Naive B cell (primary cell): ENCODE results near the gene GRAMD2B. TPM values are rescaled to one million over a fixed set of nuclear protein-coding genes. Genes with fewer than 3 reads are reported as not detected.

Source experiments
- ATAC-seq, 2 donors: fragments of 150-1000 bp; cut with Tn5 transposase; 2 replicates each; pipeline ENCODE4 v1.10.0; 2021; ENCODE audit warnings: low read depth in 2 of 2, mild to moderate bottlenecking in 2 of 2, moderate library complexity in 2 of 2
- DNase-seq: peaks from one replicate; pipeline ENCODE4 v3.0.0; 2022
- H3K27ac Mint-ChIP-seq, 6 donors: one replicate each; pipeline ENCODE4 v1.8.0; 2020 to 2022; ENCODE audit warnings: mild to moderate bottlenecking in 6 of 6, mixed read lengths in 6 of 6, moderate library complexity in 5 of 6, inconsistent platforms in 2 of 6
- H3K27me3 Mint-ChIP-seq, 3 donors: one replicate each; pipeline ENCODE4 v1.8.0; 2021 to 2022; ENCODE audit warnings: mixed read lengths in 3 of 3, mild to moderate bottlenecking in 1 of 3
- H3K36me3 Mint-ChIP-seq, 2 donors: one replicate each; pipeline ENCODE4 v1.8.0; 2020 to 2022; ENCODE audit warnings: mixed read lengths in 2 of 2, inconsistent platforms in 1 of 2, mild to moderate bottlenecking in 1 of 2
- H3K4me1 Mint-ChIP-seq, 3 donors: one replicate each; pipeline ENCODE4 v1.8.0; 2020 to 2022; ENCODE audit warnings: mixed read lengths in 3 of 3, inconsistent platforms in 1 of 3, mild to moderate bottlenecking in 1 of 3, moderate library complexity in 1 of 3
- H3K4me3 Mint-ChIP-seq, 8 donors: one replicate each; pipeline ENCODE4 v1.8.0; 2020 to 2022; ENCODE audit warnings: mild to moderate bottlenecking in 8 of 8, mixed read lengths in 8 of 8, moderate library complexity in 8 of 8, inconsistent platforms in 2 of 8
- H3K9me3 Mint-ChIP-seq, 7 donors: one replicate each; pipeline ENCODE4 v1.8.0; 2020 to 2022; ENCODE audit warnings: mixed read lengths in 7 of 7, mild to moderate bottlenecking in 5 of 7, inconsistent platforms in 2 of 7, moderate library complexity in 1 of 7
- polyA plus RNA-seq, 6 donors: library from polyadenylated mRNA; unstranded; fragments of 300-500 nt; fragmentation: Illumina TruSeq; gene quantifications; one replicate each; pipeline ENCODE4 v1.2.3, GENCODE V29; 2021; ENCODE audit warnings: low read depth in 6 of 6

Gene GRAMD2B
- polyA plus RNA-seq, 6 donors from 2014 or later = 0.65 to 2.6 (median 1.2) TPM

- no peak overlapping the region for H3K27ac Mint-ChIP-seq
- H3K9me3 Mint-ChIP-seq = no peaks in the 10 kb centered on the region
- no peaks in the 10 kb centered on the region for H3K4me1 Mint-ChIP-seq
- no peak for DNase-seq
- no peak for ATAC-seq
- no peak overlapping the region for H3K4me3 Mint-ChIP-seq
- H3K27me3 Mint-ChIP-seq = peaks cover 0 to 18% (median 11%) of the 10 kb centered on the region in 3 donors
- no peaks in the 10 kb centered on the region for H3K36me3 Mint-ChIP-seq
These were observed 96.7 kb downstream of the GRAMD2B start for GRCh38 chr5:126519637-126520592.

GRCh38 chr5:126520593-126520953 is 97.4 kb downstream of the GRAMD2B start:
- Mint-ChIP-seq H3K9me3 (peaks cover 0 to 1% (median 0%) of the 10 kb centered on the region in 7 donors), H3K27me3 (peaks cover 0 to 18% (median 10%) of the 10 kb centered on the region in 3 donors), H3K27ac (no peak overlapping the region), H3K36me3 (no peaks in the 10 kb centered on the region), H3K4me3 (no peak overlapping the region), H3K4me1 (no peaks in the 10 kb centered on the region)
- no peak for DNase-seq
- no peak for ATAC-seq

GRCh38 chr5:126521130-126521529 is 97.9 kb downstream of the GRAMD2B start:
- Mint-ChIP-seq H3K36me3 (no peaks in the 10 kb centered on the region), H3K27ac (no peak overlapping the region), H3K27me3 (peaks cover 0 to 17% (median 10%) of the 10 kb centered on the region in 3 donors), H3K4me1 (no peaks in the 10 kb centered on the region), H3K4me3 (no peak overlapping the region), H3K9me3 (peaks cover 0 to 3% (median under 1%) of the 10 kb centered on the region in 7 donors)
- DNase-seq (no peak), ATAC-seq (no peak)

- no peak overlapping the region for H3K27ac Mint-ChIP-seq
- no peak overlapping the region for H3K4me3 Mint-ChIP-seq
- peaks cover 0 to 10% (median 4%) of the 10 kb centered on the region in 7 donors for H3K9me3 Mint-ChIP-seq
- peaks cover 0 to 13% (median 10%) of the 10 kb centered on the region in 3 donors for H3K27me3 Mint-ChIP-seq
- H3K4me1 Mint-ChIP-seq = no peaks in the 10 kb centered on the region
- ATAC-seq = no peak
- H3K36me3 Mint-ChIP-seq = no peaks in the 10 kb centered on the region
- no peak for DNase-seq
These were observed 100.8 kb downstream of the GRAMD2B start for GRCh38 chr5:126523818-126524510.

- H3K4me3 Mint-ChIP-seq = no peak overlapping the region
These were observed 102.5 kb downstream of the GRAMD2B start for GRCh38 chr5:126525630-126526245.

GRCh38 chr5:126526493-126526892 is 103.3 kb downstream of the GRAMD2B start:
- H3K27ac Mint-ChIP-seq = no peak overlapping the region
- peaks cover 0 to 10% (median 4%) of the 10 kb centered on the region in 7 donors for H3K9me3 Mint-ChIP-seq
- no peaks in the 10 kb centered on the region for H3K4me1 Mint-ChIP-seq
- ATAC-seq = no peak
- no peak for DNase-seq
- H3K27me3 Mint-ChIP-seq = peaks cover 0 to 5% (median 0%) of the 10 kb centered on the region in 3 donors
- H3K4me3 Mint-ChIP-seq = no peak overlapping the region
- H3K36me3 Mint-ChIP-seq = no peaks in the 10 kb centered on the region

More at GRCh38 chr5:126525630-126526245, 102.5 kb downstream of the GRAMD2B start:
- Mint-ChIP-seq H3K36me3 (no peaks in the 10 kb centered on the region), H3K4me1 (no peaks in the 10 kb centered on the region), H3K9me3 (peaks cover 0 to 10% (median 4%) of the 10 kb centered on the region in 7 donors), H3K27ac (no peak overlapping the region), H3K27me3 (peaks cover 0 to 5% (median 0%) of the 10 kb centered on the region in 3 donors)
- ATAC-seq (no peak), DNase-seq (no peak)

GRCh38 chr5:126527158-126527557 is 103.9 kb downstream of the GRAMD2B start:
- no peak for DNase-seq
- Mint-ChIP-seq H3K4me3 (no peak overlapping the region), H3K36me3 (no peaks in the 10 kb centered on the region), H3K4me1 (no peaks in the 10 kb centered on the region), H3K9me3 (peaks cover 0 to 10% (median 4%) of the 10 kb centered on the region in 7 donors), H3K27ac (peak overlapping the region in 1 of 6 donors; percentile 20), H3K27me3 (peaks cover 0 to 5% (median 0%) of the 10 kb centered on the region in 3 donors)
- ATAC-seq = no peak

GRCh38 chr5:126527892-126528291 is 104.7 kb downstream of the GRAMD2B start:
- DNase-seq (no peak), ATAC-seq (no peak)
- H3K9me3 Mint-ChIP-seq = peaks cover 0 to 10% (median 4%) of the 10 kb centered on the region in 7 donors
- no peaks in the 10 kb centered on the region for H3K36me3 Mint-ChIP-seq
- no peak overlapping the region for H3K27ac Mint-ChIP-seq
- no peak overlapping the region for H3K4me3 Mint-ChIP-seq
- no peaks in the 10 kb centered on the region for H3K4me1 Mint-ChIP-seq
- H3K27me3 Mint-ChIP-seq = peaks cover 0 to 5% (median 0%) of the 10 kb centered on the region in 3 donors

GRCh38 chr5:126531543-126532120 is 108.4 kb downstream of the GRAMD2B start:
- H3K36me3 Mint-ChIP-seq = no peaks in the 10 kb centered on the region
- no peak overlapping the region for H3K4me3 Mint-ChIP-seq
- no peak for ATAC-seq
- H3K27me3 Mint-ChIP-seq = no peaks in the 10 kb centered on the region
- peak overlapping the region in 1 of 6 donors; percentile 26 for H3K27ac Mint-ChIP-seq
- no peak for DNase-seq
- H3K4me1 Mint-ChIP-seq = no peaks in the 10 kb centered on the region
- peaks cover 0 to 6% (median 0%) of the 10 kb centered on the region in 7 donors for H3K9me3 Mint-ChIP-seq

GRCh38 chr5:126534553-126534952 is 111.3 kb downstream of the GRAMD2B start:
- Mint-ChIP-seq H3K36me3 (no peaks in the 10 kb centered on the region), H3K4me3 (no peak overlapping the region), H3K27me3 (peaks cover 0 to 5% (median 0%) of the 10 kb centered on the region in 3 donors), H3K9me3 (no peaks in the 10 kb centered on the region), H3K4me1 (no peaks in the 10 kb centered on the region), H3K27ac (no peak overlapping the region)
- no peak for ATAC-seq
- DNase-seq = no peak

GRCh38 chr5:126535856-126536545 is 112.8 kb downstream of the GRAMD2B start:
- Mint-ChIP-seq H3K36me3 (no peaks in the 10 kb centered on the region), H3K4me3 (no peak overlapping the region), H3K4me1 (no peaks in the 10 kb centered on the region), H3K27me3 (peaks cover 0 to 5% (median 0%) of the 10 kb centered on the region in 3 donors), H3K9me3 (no peaks in the 10 kb centered on the region), H3K27ac (peak overlapping the region in 1 of 6 donors; percentile 32)
- ATAC-seq (no peak), DNase-seq (no peak)

GRCh38 chr5:126536874-126537273 is 113.7 kb downstream of the GRAMD2B start:
- Mint-ChIP-seq H3K4me1 (no peaks in the 10 kb centered on the region), H3K36me3 (no peaks in the 10 kb centered on the region), H3K27ac (no peak overlapping the region), H3K27me3 (peaks cover 0 to 5% (median 0%) of the 10 kb centered on the region in 3 donors), H3K4me3 (no peak overlapping the region), H3K9me3 (no peaks in the 10 kb centered on the region)
- DNase-seq = no peak
- ATAC-seq = no peak
